ENCODE data around the gene STEAP3.

DNA sequence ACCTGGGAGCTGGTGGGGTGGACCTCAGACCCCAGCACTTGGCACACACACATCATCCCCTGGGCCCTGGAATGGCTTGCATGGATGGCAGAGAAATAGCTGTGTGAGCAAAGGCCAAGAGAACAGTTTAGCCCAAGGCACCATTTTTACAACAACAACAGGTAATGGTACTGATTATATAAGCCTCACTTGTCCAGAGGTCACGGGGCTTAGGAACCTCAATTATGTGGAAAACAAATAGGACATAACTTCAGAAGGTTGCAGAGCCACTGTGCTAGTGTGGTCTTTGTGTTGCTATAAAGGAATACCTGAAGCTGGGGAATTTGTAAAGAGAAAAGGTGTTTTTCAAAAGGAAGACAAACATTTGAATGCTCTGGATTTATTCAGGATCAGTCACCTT lies 13.2 kb downstream of the STEAP3 start:
- TF ChIP-seq POLR2AphosphoS5 (IDR thresholded peaks at IDR 0.05) = no peak
- TF ChIP-seq, protein P1, sequence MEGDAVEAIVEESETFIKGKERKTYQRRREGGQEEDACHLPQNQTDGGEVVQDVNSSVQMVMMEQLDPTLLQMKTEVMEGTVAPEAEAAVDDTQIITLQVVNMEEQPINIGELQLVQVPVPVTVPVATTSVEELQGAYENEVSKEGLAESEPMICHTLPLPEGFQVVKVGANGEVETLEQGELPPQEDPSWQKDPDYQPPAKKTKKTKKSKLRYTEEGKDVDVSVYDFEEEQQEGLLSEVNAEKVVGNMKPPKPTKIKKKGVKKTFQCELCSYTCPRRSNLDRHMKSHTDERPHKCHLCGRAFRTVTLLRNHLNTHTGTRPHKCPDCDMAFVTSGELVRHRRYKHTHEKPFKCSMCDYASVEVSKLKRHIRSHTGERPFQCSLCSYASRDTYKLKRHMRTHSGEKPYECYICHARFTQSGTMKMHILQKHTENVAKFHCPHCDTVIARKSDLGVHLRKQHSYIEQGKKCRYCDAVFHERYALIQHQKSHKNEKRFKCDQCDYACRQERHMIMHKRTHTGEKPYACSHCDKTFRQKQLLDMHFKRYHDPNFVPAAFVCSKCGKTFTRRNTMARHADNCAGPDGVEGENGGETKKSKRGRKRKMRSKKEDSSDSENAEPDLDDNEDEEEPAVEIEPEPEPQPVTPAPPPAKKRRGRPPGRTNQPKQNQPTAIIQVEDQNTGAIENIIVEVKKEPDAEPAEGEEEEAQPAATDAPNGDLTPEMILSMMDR (IDR thresholded peaks at IDR 0.05; ENCODE audit: poor library complexity, severe bottlenecking) = no peak
- no peak for TF ChIP-seq EZH2 (IDR thresholded peaks at IDR 0.05; ENCODE audit: borderline replicate concordance, insufficient read depth, low read length, poor library complexity, severe bottlenecking)
- no peak for TF ChIP-seq SMC3 (conservative IDR thresholded peaks at IDR 0.05; ENCODE audit: poor library complexity)
- TF ChIP-seq, protein P2, sequence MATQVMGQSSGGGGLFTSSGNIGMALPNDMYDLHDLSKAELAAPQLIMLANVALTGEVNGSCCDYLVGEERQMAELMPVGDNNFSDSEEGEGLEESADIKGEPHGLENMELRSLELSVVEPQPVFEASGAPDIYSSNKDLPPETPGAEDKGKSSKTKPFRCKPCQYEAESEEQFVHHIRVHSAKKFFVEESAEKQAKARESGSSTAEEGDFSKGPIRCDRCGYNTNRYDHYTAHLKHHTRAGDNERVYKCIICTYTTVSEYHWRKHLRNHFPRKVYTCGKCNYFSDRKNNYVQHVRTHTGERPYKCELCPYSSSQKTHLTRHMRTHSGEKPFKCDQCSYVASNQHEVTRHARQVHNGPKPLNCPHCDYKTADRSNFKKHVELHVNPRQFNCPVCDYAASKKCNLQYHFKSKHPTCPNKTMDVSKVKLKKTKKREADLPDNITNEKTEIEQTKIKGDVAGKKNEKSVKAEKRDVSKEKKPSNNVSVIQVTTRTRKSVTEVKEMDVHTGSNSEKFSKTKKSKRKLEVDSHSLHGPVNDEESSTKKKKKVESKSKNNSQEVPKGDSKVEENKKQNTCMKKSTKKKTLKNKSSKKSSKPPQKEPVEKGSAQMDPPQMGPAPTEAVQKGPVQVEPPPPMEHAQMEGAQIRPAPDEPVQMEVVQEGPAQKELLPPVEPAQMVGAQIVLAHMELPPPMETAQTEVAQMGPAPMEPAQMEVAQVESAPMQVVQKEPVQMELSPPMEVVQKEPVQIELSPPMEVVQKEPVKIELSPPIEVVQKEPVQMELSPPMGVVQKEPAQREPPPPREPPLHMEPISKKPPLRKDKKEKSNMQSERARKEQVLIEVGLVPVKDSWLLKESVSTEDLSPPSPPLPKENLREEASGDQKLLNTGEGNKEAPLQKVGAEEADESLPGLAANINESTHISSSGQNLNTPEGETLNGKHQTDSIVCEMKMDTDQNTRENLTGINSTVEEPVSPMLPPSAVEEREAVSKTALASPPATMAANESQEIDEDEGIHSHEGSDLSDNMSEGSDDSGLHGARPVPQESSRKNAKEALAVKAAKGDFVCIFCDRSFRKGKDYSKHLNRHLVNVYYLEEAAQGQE (IDR thresholded peaks at IDR 0.05; ENCODE audit: borderline replicate concordance) = no peak
- TF ChIP-seq TAF1 (IDR thresholded peaks at IDR 0.05; ENCODE audit: low read depth) = no peak
- TF ChIP-seq EP300 (conservative IDR thresholded peaks at IDR 0.05; ENCODE audit: poor library complexity, severe bottlenecking) = no peak
